Suprapubic skin (tissue), 3 donors: Measurements from ENCODE around the gene CCDC88C.

Experiments used
- POLR2A ChIP-seq, 2 donors: fragments of 450-650 bp; IDR thresholded peaks; one replicate each; pipeline ENCODE4 v1.6.1; 2017; ENCODE audit warnings: antibody characterized with exemption in 2 of 2, mild to moderate bottlenecking in 2 of 2, moderate library complexity in 2 of 2
- TF ChIP-seq, protein P1 (sequence below), 2 donors: fragments of 200-600 bp in 1 of 2; fragments of 450-650 bp in 1 of 2; sonication (generic) in 1 of 2; IDR thresholded peaks; one replicate each; pipeline ENCODE4 v1.5.1; 2016 to 2019; ENCODE audit warnings: antibody characterized with exemption in 2 of 2, mild to moderate bottlenecking in 1 of 2, moderate library complexity in 1 of 2

- TF ChIP-seq POLR2A (IDR thresholded peaks at IDR 0.05): no peak
- TF ChIP-seq, protein P1, sequence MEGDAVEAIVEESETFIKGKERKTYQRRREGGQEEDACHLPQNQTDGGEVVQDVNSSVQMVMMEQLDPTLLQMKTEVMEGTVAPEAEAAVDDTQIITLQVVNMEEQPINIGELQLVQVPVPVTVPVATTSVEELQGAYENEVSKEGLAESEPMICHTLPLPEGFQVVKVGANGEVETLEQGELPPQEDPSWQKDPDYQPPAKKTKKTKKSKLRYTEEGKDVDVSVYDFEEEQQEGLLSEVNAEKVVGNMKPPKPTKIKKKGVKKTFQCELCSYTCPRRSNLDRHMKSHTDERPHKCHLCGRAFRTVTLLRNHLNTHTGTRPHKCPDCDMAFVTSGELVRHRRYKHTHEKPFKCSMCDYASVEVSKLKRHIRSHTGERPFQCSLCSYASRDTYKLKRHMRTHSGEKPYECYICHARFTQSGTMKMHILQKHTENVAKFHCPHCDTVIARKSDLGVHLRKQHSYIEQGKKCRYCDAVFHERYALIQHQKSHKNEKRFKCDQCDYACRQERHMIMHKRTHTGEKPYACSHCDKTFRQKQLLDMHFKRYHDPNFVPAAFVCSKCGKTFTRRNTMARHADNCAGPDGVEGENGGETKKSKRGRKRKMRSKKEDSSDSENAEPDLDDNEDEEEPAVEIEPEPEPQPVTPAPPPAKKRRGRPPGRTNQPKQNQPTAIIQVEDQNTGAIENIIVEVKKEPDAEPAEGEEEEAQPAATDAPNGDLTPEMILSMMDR (IDR thresholded peaks at IDR 0.05): no peak
These were observed 128.2 kb downstream of the CCDC88C start for GRCh38 chr14:91289464-91289863.
